Liver (tissue), 9 donors: Measurements from ENCODE around the gene ESRRA. TPM values are rescaled to one million over a fixed set of nuclear protein-coding genes. Genes with fewer than 3 reads are reported as not detected.

ENCODE experiments used
- DNase-seq: peaks from one replicate; pipeline ENCODE4 v3.0.0-alpha.2; 2017; ENCODE audit warnings: low spot score
- H3K27ac ChIP-seq, 2 donors: one replicate each; pipeline ENCODE4 v1.7.0; 2013; ENCODE audit warnings: inconsistent platforms in 2 of 2, low read length in 2 of 2, control low read depth in 1 of 2, low read depth in 1 of 2, mild to moderate bottlenecking in 1 of 2
- H3K27me3 ChIP-seq, 4 donors: one replicate each; pipeline versions ENCODE4 v1.6.1 to v1.7.0; 2013; ENCODE audit warnings: low read length in 3 of 4, inconsistent platforms in 1 of 4, mild to moderate bottlenecking in 1 of 4, moderate library complexity in 1 of 4; ENCODE audit not compliant: control insufficient read depth in 4 of 4, insufficient read depth in 4 of 4
- H3K36me3 ChIP-seq, 4 donors: one replicate each; pipeline versions ENCODE4 v1.6.1 to v1.7.0; 2013; ENCODE audit warnings: low read length in 3 of 4, mild to moderate bottlenecking in 3 of 4, low read depth in 1 of 4, moderate library complexity in 1 of 4; ENCODE audit not compliant: control insufficient read depth in 4 of 4, insufficient read depth in 3 of 4
- H3K4me1 ChIP-seq, 4 donors: one replicate each; pipeline versions ENCODE4 v1.6.1 to v1.7.0; 2013; ENCODE audit warnings: low read length in 3 of 4, mild to moderate bottlenecking in 3 of 4, moderate library complexity in 1 of 4; ENCODE audit not compliant: control insufficient read depth in 4 of 4, insufficient read depth in 4 of 4
- H3K4me3 ChIP-seq, 3 donors: one replicate each; pipeline versions ENCODE4 v1.6.1 to v1.7.0; 2013; ENCODE audit warnings: low read length in 3 of 3, control low read depth in 1 of 3, low read depth in 1 of 3, mild to moderate bottlenecking in 1 of 3
- H3K9ac ChIP-seq, 2 donors: one replicate each; pipeline ENCODE4 v1.7.0; 2013; ENCODE audit warnings: low read length in 2 of 2, mild to moderate bottlenecking in 2 of 2, moderate library complexity in 2 of 2, control low read depth in 1 of 2, low read depth in 1 of 2
- H3K9me3 ChIP-seq, 4 donors: one replicate each; pipeline versions ENCODE4 v1.6.1 to v1.7.0; 2013; ENCODE audit warnings: low read length in 3 of 4; ENCODE audit not compliant: control insufficient read depth in 4 of 4
- CTCF ChIP-seq: fragments of 150-350 bp; IDR thresholded peaks from 2 replicates; pipeline ENCODE4 v1.5.1; 2017; ENCODE audit warnings: improper control_type of control experiment, low read depth, low read length; ENCODE audit not compliant: missing input control
- GABPA ChIP-seq, 2 donors: IDR thresholded peaks in 1 of 2; conservative IDR thresholded peaks in 1 of 2; 2 replicates each; pipeline ENCODE4 v1.6.1; 2016; ENCODE audit warnings: antibody characterized with exemption in 2 of 2, mild to moderate bottlenecking in 1 of 2, moderate library complexity in 1 of 2
- HNF4A ChIP-seq, 2 donors: conservative IDR thresholded peaks; 2 replicates each; pipeline ENCODE4 v1.6.1; 2016; ENCODE audit warnings: antibody characterized with exemption in 2 of 2, mild to moderate bottlenecking in 2 of 2
- HNF4G ChIP-seq: IDR thresholded peaks from 2 replicates; pipeline ENCODE4 v1.6.1; 2016; ENCODE audit warnings: antibody characterized with exemption
- JUND ChIP-seq, 2 donors: IDR thresholded peaks; 2 replicates each; pipeline ENCODE4 v1.6.1; 2016; ENCODE audit warnings: antibody characterized with exemption in 2 of 2
- REST ChIP-seq: IDR thresholded peaks from 2 replicates; pipeline ENCODE4 v1.6.1; 2016; ENCODE audit warnings: antibody characterized with exemption, mild to moderate bottlenecking
- RXRA ChIP-seq, 2 donors: IDR thresholded peaks; 2 replicates each; pipeline ENCODE4 v1.6.1; 2017 to 2018; ENCODE audit warnings: antibody characterized with exemption in 2 of 2, mild to moderate bottlenecking in 1 of 2
- SP1 ChIP-seq: IDR thresholded peaks from 2 replicates; pipeline ENCODE4 v1.6.1; 2018; ENCODE audit warnings: antibody characterized with exemption, mild to moderate bottlenecking
- TAF1 ChIP-seq: conservative IDR thresholded peaks from 2 replicates; pipeline ENCODE4 v1.6.1; 2016; ENCODE audit warnings: antibody characterized with exemption, mild to moderate bottlenecking
- WGBS: extraction: QIAGEN DNeasy Blood & Tissue Kit; methylation state at CpG from one replicate; pipeline ENCODE4 v1.1.7; 2013; 5-methylcytosine and 5-hydroxymethylcytosine counted together
- polyA plus RNA-seq, 2 donors: library from polyadenylated mRNA; stranded (reverse) in 1 of 2; unstranded in 1 of 2; fragments of 200-250 nt in 1 of 2; fragments of >200 nt in 1 of 2; fragmentation: Nextera tagmentation in 1 of 2; extraction: Ambion mirVana in 1 of 2; gene quantifications; one replicate each; pipeline versions ENCODE4 v1.2.1 to v1.2.3, GENCODE V29; 2013 to 2015
- total RNA-seq, 2 donors: library from RNA; depleted of rRNA; stranded (reverse); fragments of >200 nt; gene quantifications; one replicate each; pipeline ENCODE4 v1.2.3, GENCODE V29; 2014
- TF ChIP-seq, protein P1 (sequence below): IDR thresholded peaks from 2 replicates; pipeline ENCODE4 v1.6.1; 2016; ENCODE audit warnings: antibody characterized with exemption
- donor health status: healthy.
- donor health status: healthy.
- donor health status: healthy.
- donor health status: healthy.
- donor health status: healthy.

The ESRRA gene
- total and polyA plus RNA-seq, 4 donors, result 13.9 to 64.8 (median 37.5) TPM

DNA sequence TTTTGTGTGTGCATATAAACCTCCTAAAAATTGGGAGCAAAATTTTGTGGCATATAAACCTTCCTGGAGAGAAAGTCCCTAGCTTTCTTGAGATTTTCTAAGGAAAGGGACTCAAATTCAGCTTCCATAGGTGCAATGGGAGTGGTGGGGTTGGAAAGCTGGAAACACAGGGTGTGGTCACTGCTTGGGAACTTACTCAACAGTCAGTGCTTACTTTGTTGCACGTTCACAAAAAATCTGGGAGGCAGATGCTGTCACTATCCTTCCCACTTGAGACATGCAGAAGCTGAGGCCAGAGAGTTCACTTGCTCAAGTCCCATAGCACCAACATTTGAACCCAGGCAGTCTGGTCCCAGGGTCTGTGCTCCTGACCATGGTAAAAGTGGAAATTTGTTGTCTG, 9.1 kb upstream of the ESRRA start:
- no peaks in the 10 kb centered on the region for H3K9me3 ChIP-seq
- DNase-seq, result no peak
- H3K4me3 ChIP-seq, result no peak overlapping the region
- no peaks in the 10 kb centered on the region for H3K36me3 ChIP-seq
- WGBS, result 57% methylated on average over 1 of the region's 1 CpG
- TF ChIP-seq HNF4G (no peak), RXRA (IDR thresholded peaks at IDR 0.05) (no peak), GABPA (IDR thresholded peaks at IDR 0.05 in 1 of 2, conservative IDR thresholded peaks at IDR 0.05 in 1 of 2) (no peak), SP1 (no peak), JUND (IDR thresholded peaks at IDR 0.05) (no peak), CTCF (no peak), REST (no peak)
- TF ChIP-seq, protein P1, sequence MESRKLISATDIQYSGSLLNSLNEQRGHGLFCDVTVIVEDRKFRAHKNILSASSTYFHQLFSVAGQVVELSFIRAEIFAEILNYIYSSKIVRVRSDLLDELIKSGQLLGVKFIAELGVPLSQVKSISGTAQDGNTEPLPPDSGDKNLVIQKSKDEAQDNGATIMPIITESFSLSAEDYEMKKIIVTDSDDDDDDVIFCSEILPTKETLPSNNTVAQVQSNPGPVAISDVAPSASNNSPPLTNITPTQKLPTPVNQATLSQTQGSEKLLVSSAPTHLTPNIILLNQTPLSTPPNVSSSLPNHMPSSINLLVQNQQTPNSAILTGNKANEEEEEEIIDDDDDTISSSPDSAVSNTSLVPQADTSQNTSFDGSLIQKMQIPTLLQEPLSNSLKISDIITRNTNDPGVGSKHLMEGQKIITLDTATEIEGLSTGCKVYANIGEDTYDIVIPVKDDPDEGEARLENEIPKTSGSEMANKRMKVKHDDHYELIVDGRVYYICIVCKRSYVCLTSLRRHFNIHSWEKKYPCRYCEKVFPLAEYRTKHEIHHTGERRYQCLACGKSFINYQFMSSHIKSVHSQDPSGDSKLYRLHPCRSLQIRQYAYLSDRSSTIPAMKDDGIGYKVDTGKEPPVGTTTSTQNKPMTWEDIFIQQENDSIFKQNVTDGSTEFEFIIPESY, result no peak
- H3K27ac ChIP-seq, result no peak overlapping the region
- H3K27me3 ChIP-seq, result peaks cover 4 to 24% (median 9%) of the 10 kb centered on the region in 4 donors
- no peak overlapping the region for H3K9ac ChIP-seq
- H3K4me1 ChIP-seq, result peaks cover 19 to 40% (median 19%) of the 10 kb centered on the region in 4 donors

GRCh38 chr11:64296830-64297698, 8.3 kb upstream of the ESRRA start:
- H3K4me3 ChIP-seq, result no peak overlapping the region
- no peak for DNase-seq

More at GRCh38 chr11:64296830-64297698, 8.3 kb upstream of the ESRRA start:
- Histone ChIP-seq H3K9me3 (no peaks in the 10 kb centered on the region), H3K27ac (no peak overlapping the region), H3K4me1 (peaks cover 11 to 32% (median 17%) of the 10 kb centered on the region in 4 donors), H3K9ac (no peak overlapping the region), H3K36me3 (no peaks in the 10 kb centered on the region), H3K27me3 (peaks cover 4 to 24% (median 9%) of the 10 kb centered on the region in 4 donors)
- no peak for TF ChIP-seq SP1
- no peak for TF ChIP-seq HNF4A (conservative IDR thresholded peaks at IDR 0.05)
- no peak for TF ChIP-seq TAF1
- TF ChIP-seq, protein P1, result no peak
- 13% methylated on average over 34 of the region's 34 CpGs for WGBS
